Measurements from ENCODE around the gene MPP2. TPM values are rescaled to one million over a fixed set of nuclear protein-coding genes. Genes with fewer than 3 reads are reported as not detected.

The MPP2 gene
- total and polyA plus RNA-seq, 9 of the 15 experiments (the other 6 are each of a cell fraction or from before 2014, with no cell fraction given) = 0.04 to 1.0 (median 0.24) TPM

- TF ChIP-seq NCOA4 (IDR thresholded peaks at IDR 0.05; ENCODE audit: partially characterized antibody) = no peak
- TF ChIP-seq NFIX (CRISPR knock-in tag; IDR thresholded peaks at IDR 0.05; ENCODE audit: low read depth) = no peak
- no peak for TF ChIP-seq PYGO2 (tag; IDR thresholded peaks at IDR 0.05)
- TF ChIP-seq, protein P1, sequence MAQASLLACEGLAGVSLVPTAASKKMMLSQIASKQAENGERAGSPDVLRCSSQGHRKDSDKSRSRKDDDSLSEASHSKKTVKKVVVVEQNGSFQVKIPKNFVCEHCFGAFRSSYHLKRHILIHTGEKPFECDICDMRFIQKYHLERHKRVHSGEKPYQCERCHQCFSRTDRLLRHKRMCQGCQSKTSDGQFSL (CRISPR knock-in tag; IDR thresholded peaks at IDR 0.05) = no peak
- TF ChIP-seq, protein P1 (tag; IDR thresholded peaks at IDR 0.05) = no peak
- TF ChIP-seq, protein P2, sequence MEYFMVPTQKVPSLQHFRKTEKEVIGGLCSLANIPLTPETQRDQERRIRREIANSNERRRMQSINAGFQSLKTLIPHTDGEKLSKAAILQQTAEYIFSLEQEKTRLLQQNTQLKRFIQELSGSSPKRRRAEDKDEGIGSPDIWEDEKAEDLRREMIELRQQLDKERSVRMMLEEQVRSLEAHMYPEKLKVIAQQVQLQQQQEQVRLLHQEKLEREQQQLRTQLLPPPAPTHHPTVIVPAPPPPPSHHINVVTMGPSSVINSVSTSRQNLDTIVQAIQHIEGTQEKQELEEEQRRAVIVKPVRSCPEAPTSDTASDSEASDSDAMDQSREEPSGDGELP (CRISPR knock-in tag; IDR thresholded peaks at IDR 0.05; ENCODE audit: borderline replicate concordance) = no peak
- TF ChIP-seq MTA2 (IDR thresholded peaks at IDR 0.05; ENCODE audit: low read depth) = no peak
- TF ChIP-seq, protein P3, sequence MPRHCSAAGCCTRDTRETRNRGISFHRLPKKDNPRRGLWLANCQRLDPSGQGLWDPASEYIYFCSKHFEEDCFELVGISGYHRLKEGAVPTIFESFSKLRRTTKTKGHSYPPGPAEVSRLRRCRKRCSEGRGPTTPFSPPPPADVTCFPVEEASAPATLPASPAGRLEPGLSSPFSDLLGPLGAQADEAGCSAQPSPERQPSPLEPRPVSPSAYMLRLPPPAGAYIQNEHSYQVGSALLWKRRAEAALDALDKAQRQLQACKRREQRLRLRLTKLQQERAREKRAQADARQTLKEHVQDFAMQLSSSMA (CRISPR knock-in tag; IDR thresholded peaks at IDR 0.05) = no peak
- no peak for TF ChIP-seq RBM17 (IDR thresholded peaks at IDR 0.05; ENCODE audit: borderline replicate concordance, low read depth, low read length)
- no peak for TF ChIP-seq BRD9 (IDR thresholded peaks at IDR 0.05; ENCODE audit: low read depth, partially characterized antibody)
Observed at GRCh38 chr17:43853546-43853945, 53.8 kb downstream of the MPP2 start (continued).

Measured in K562 (cell line).